Astrocyte (in vitro differentiated cells and primary cell): Measurements from ENCODE around the gene SPOPL. TPM values are rescaled to one million over a fixed set of nuclear protein-coding genes. Genes with fewer than 3 reads are reported as not detected.
"Not testable (repeated sequence)": the region's sequence is repeated elsewhere in the genome, so short reads cannot be mapped to it uniquely, and the experiment has no call there.

Experiments
- DNase-seq: peaks from one replicate; pipeline ENCODE4 v3.0.0-alpha.2; 2010; ENCODE audit warnings: low read depth
- FAIRE-seq: peaks from 2 replicates; lab custom pipeline; 2011; peaks lifted over from hg19 to GRCh38; lab: Jason Lieb, UNC
- H2AFZ ChIP-seq: 2 replicates; pipeline ENCODE4 v1.6.0; 2012; ENCODE audit warnings: low read depth, low read length, inconsistent platforms
- H3K27ac ChIP-seq: 2 replicates; pipeline ENCODE4 v1.5.1; 2011; ENCODE audit warnings: low read depth, low read length, inconsistent platforms
- H3K27me3 ChIP-seq: 2 replicates; pipeline ENCODE4 v1.6.0; 2011; ENCODE audit warnings: low read length, inconsistent platforms; ENCODE audit not compliant: insufficient read depth
- H3K36me3 ChIP-seq: 2 replicates; pipeline ENCODE4 v1.5.1; 2011; ENCODE audit warnings: low read length, inconsistent platforms; ENCODE audit not compliant: insufficient read depth
- H3K4me1 ChIP-seq: 2 replicates; pipeline ENCODE4 v1.5.1; 2011; ENCODE audit warnings: low read length, inconsistent platforms; ENCODE audit not compliant: insufficient read depth
- H3K4me2 ChIP-seq: 2 replicates; pipeline ENCODE4 v1.6.0; 2012; ENCODE audit warnings: low read length, inconsistent platforms
- H3K4me3 ChIP-seq: 2 replicates; pipeline ENCODE4 v1.5.1; 2011; ENCODE audit warnings: low read depth, mild to moderate bottlenecking, low read length, inconsistent platforms; ENCODE audit not compliant: insufficient read depth
- H3K79me2 ChIP-seq: 2 replicates; pipeline ENCODE4 v1.6.0; 2012; ENCODE audit warnings: mild to moderate bottlenecking, low read length, inconsistent platforms; ENCODE audit not compliant: insufficient read depth
- H3K9ac ChIP-seq: 2 replicates; pipeline ENCODE4 v1.6.0; 2012; ENCODE audit warnings: mild to moderate bottlenecking, low read length, inconsistent platforms
- H3K9me3 ChIP-seq: 2 replicates; pipeline ENCODE4 v1.5.1; 2012; ENCODE audit warnings: low read depth, mild to moderate bottlenecking, low read length, inconsistent platforms; ENCODE audit not compliant: insufficient read depth
- H4K20me1 ChIP-seq: 2 replicates; pipeline ENCODE4 v1.6.0; 2012; ENCODE audit warnings: low read length, inconsistent platforms; ENCODE audit not compliant: insufficient read depth
- H3K27ac Mint-ChIP-seq: one replicate; pipeline ENCODE4 v1.8.0; 2021; ENCODE audit warnings: mild to moderate bottlenecking, mixed read lengths; ENCODE audit not compliant: unreplicated experiment
- H3K27me3 Mint-ChIP-seq: one replicate; pipeline ENCODE4 v1.8.0; 2021; ENCODE audit warnings: low read depth, mixed read lengths; ENCODE audit not compliant: unreplicated experiment
- H3K36me3 Mint-ChIP-seq: one replicate; pipeline ENCODE4 v1.8.0; 2021; ENCODE audit warnings: low read depth, mixed read lengths; ENCODE audit not compliant: unreplicated experiment
- H3K4me1 Mint-ChIP-seq: one replicate; pipeline ENCODE4 v1.8.0; 2021; ENCODE audit warnings: low read depth, mixed read lengths; ENCODE audit not compliant: unreplicated experiment
- H3K4me3 Mint-ChIP-seq: one replicate; pipeline ENCODE4 v1.8.0; 2021; ENCODE audit warnings: mild to moderate bottlenecking, moderate library complexity, mixed read lengths; ENCODE audit not compliant: unreplicated experiment
- H3K9me3 Mint-ChIP-seq: one replicate; pipeline ENCODE4 v1.8.0; 2021; ENCODE audit warnings: mild to moderate bottlenecking, mixed read lengths; ENCODE audit not compliant: unreplicated experiment
- EZH2 ChIP-seq: IDR thresholded peaks from 2 replicates; pipeline ENCODE4 v1.6.1; 2012; ENCODE audit warnings: mild to moderate bottlenecking, low read length, inconsistent platforms; ENCODE audit not compliant: insufficient read depth
- total RNA-seq: library from RNA; stranded (reverse); gene quantifications from 2 replicates; pipeline ENCODE4 v1.2.1, GENCODE V29; 2021
- TF ChIP-seq, protein P1 (sequence below): IDR thresholded peaks from 2 replicates; pipeline ENCODE4 v1.5.1; 2011; ENCODE audit warnings: low read depth, mild to moderate bottlenecking, inconsistent platforms, low read length, moderate library complexity; ENCODE audit not compliant: insufficient read depth

SPOPL gene
- total RNA-seq, 1 donor from 2014 or later, result 23.2 TPM

DNA sequence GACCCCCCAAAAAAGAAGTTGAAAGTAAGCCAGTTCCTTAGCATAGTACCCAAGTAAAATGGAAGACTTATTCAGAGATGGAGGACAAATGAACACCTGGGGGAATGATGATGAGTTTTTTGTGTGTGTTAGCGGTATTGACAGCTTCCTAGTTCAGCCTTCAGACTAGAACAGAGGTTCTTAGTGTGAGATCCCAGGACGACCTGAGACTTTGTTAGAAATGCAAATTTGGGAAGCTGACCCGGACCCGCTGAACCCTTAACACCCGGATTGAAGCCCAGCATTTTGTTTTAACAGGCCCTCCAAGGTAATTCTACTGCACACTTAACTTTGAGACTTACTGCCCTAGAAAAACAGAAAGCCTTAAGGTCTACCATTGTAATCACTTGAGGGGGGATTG, 20.3 kb downstream of the SPOPL start:
- FAIRE-seq (no peak), DNase-seq (no peak)
- Mint-ChIP-seq H3K36me3 (peaks cover 14% of the 10 kb centered on the region), H3K27me3 (no peaks in the 10 kb centered on the region), H3K27ac (no peak overlapping the region), H3K9me3 (peaks cover 10% of the 10 kb centered on the region), H3K4me3 (no peak overlapping the region), H3K4me1 (peaks cover 6% of the 10 kb centered on the region)
- peaks cover 25% of the 10 kb centered on the region for H4K20me1 ChIP-seq
- H3K27ac ChIP-seq, result no peak overlapping the region
- H3K4me2 ChIP-seq, result no peak overlapping the region
- no peak overlapping the region for H3K4me3 ChIP-seq
- no peak for TF ChIP-seq EZH2
- TF ChIP-seq, protein P1, sequence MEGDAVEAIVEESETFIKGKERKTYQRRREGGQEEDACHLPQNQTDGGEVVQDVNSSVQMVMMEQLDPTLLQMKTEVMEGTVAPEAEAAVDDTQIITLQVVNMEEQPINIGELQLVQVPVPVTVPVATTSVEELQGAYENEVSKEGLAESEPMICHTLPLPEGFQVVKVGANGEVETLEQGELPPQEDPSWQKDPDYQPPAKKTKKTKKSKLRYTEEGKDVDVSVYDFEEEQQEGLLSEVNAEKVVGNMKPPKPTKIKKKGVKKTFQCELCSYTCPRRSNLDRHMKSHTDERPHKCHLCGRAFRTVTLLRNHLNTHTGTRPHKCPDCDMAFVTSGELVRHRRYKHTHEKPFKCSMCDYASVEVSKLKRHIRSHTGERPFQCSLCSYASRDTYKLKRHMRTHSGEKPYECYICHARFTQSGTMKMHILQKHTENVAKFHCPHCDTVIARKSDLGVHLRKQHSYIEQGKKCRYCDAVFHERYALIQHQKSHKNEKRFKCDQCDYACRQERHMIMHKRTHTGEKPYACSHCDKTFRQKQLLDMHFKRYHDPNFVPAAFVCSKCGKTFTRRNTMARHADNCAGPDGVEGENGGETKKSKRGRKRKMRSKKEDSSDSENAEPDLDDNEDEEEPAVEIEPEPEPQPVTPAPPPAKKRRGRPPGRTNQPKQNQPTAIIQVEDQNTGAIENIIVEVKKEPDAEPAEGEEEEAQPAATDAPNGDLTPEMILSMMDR, result no peak
- H3K9me3 ChIP-seq, result peaks cover 4% of the 10 kb centered on the region
- H3K4me1 ChIP-seq, result peaks cover 1% of the 10 kb centered on the region
- no peak overlapping the region for H3K9ac ChIP-seq
- no peak overlapping the region for H2AFZ ChIP-seq
- no peaks in the 10 kb centered on the region for H3K27me3 ChIP-seq
- H3K36me3 ChIP-seq, result no peaks in the 10 kb centered on the region
- H3K79me2 ChIP-seq, result peaks cover 44% of the 10 kb centered on the region

DNA sequence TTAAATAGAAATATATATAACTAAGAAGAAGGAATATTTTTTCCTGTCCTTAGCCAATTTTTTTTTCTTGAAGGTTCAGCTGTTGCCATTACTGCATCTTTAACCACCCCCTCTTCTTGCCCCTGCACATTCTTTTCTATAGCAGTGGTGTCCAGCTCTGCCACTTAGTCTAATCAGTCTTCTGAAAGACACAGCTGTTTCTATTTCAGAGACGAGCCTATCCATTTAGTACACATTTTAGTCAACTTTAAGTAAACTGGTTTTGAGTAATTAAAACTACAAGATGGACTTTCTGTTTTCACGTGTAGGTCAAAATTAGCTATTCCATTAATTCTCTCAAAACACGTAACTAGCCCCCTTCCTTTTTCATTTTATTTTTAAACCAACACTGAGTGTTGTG, 21.0 kb downstream of the SPOPL start:
- Histone ChIP-seq H3K27me3 (no peaks in the 10 kb centered on the region), H3K79me2 (peaks cover 45% of the 10 kb centered on the region), H3K4me3 (no peak overlapping the region), H3K9ac (no peak overlapping the region), H2AFZ (no peak overlapping the region), H4K20me1 (peaks cover 25% of the 10 kb centered on the region), H3K27ac (no peak overlapping the region), H3K4me2 (no peak overlapping the region), H3K9me3 (peaks cover 4% of the 10 kb centered on the region), H3K36me3 (no peaks in the 10 kb centered on the region), H3K4me1 (no peaks in the 10 kb centered on the region)
- DNase-seq (no peak), FAIRE-seq (no peak)
- H3K9me3 Mint-ChIP-seq, result peaks cover 10% of the 10 kb centered on the region
- H3K36me3 Mint-ChIP-seq, result peaks cover 14% of the 10 kb centered on the region
- H3K4me3 Mint-ChIP-seq, result no peak overlapping the region
- TF ChIP-seq, protein P1, result no peak
- TF ChIP-seq EZH2, result no peak
- no peak overlapping the region for H3K27ac Mint-ChIP-seq
- peaks cover 6% of the 10 kb centered on the region for H3K4me1 Mint-ChIP-seq
- no peaks in the 10 kb centered on the region for H3K27me3 Mint-ChIP-seq

- Histone ChIP-seq H4K20me1 (peaks cover 25% of the 10 kb centered on the region), H3K79me2 (peaks cover 48% of the 10 kb centered on the region)
- not testable (repeated sequence) for FAIRE-seq, H3K4me3 ChIP-seq, H3K9ac ChIP-seq, H3K4me2 ChIP-seq, H3K27ac ChIP-seq, H3K36me3 ChIP-seq, H3K27me3 Mint-ChIP-seq, H2AFZ ChIP-seq, H3K4me3 Mint-ChIP-seq, H3K27me3 ChIP-seq, H3K9me3 ChIP-seq, DNase-seq, H3K4me1 Mint-ChIP-seq, H3K27ac Mint-ChIP-seq, H3K4me1 ChIP-seq
- Mint-ChIP-seq H3K36me3 (peaks cover 14% of the 10 kb centered on the region), H3K9me3 (peaks cover 10% of the 10 kb centered on the region)
Observed at GRCh38 chr2:138523018-138523672, 21.6 kb downstream of the SPOPL start.

GRCh38 chr2:138523673-138524042, 22.1 kb downstream of the SPOPL start:
- not testable (repeated sequence) for H3K9ac ChIP-seq, DNase-seq, H3K4me3 Mint-ChIP-seq, H3K4me2 ChIP-seq, H3K27me3 Mint-ChIP-seq, H2AFZ ChIP-seq, H3K27ac Mint-ChIP-seq, H3K4me3 ChIP-seq, H3K27me3 ChIP-seq, H3K36me3 ChIP-seq, FAIRE-seq, H3K4me1 Mint-ChIP-seq, H3K4me1 ChIP-seq, H3K9me3 ChIP-seq, H3K27ac ChIP-seq
- Histone ChIP-seq H4K20me1 (peaks cover 25% of the 10 kb centered on the region), H3K79me2 (peaks cover 47% of the 10 kb centered on the region)
- Mint-ChIP-seq H3K9me3 (peaks cover 10% of the 10 kb centered on the region), H3K36me3 (peaks cover 14% of the 10 kb centered on the region)

GRCh38 chr2:138524353-138524752, 22.8 kb downstream of the SPOPL start:
- H3K27ac Mint-ChIP-seq, H3K36me3 ChIP-seq, DNase-seq, H3K27me3 Mint-ChIP-seq, H3K27me3 ChIP-seq, FAIRE-seq, H2AFZ ChIP-seq, H3K4me2 ChIP-seq, H3K27ac ChIP-seq, H3K4me1 ChIP-seq, H3K4me3 Mint-ChIP-seq, H3K9me3 ChIP-seq, H3K9ac ChIP-seq, H3K4me3 ChIP-seq, H3K4me1 Mint-ChIP-seq: not testable (repeated sequence)
- Mint-ChIP-seq H3K36me3 (peaks cover 14% of the 10 kb centered on the region), H3K9me3 (peaks cover 10% of the 10 kb centered on the region)
- H4K20me1 ChIP-seq, result peaks cover 29% of the 10 kb centered on the region
- H3K79me2 ChIP-seq, result peaks cover 45% of the 10 kb centered on the region
